ENCODE measurements around the gene GOLGA8O. TPM values are rescaled to one million over a fixed set of nuclear protein-coding genes. Genes with fewer than 3 reads are reported as not detected.

GOLGA8O gene
- total RNA-seq = under 0.01 and 0.20 TPM in 2 replicates

DNA sequence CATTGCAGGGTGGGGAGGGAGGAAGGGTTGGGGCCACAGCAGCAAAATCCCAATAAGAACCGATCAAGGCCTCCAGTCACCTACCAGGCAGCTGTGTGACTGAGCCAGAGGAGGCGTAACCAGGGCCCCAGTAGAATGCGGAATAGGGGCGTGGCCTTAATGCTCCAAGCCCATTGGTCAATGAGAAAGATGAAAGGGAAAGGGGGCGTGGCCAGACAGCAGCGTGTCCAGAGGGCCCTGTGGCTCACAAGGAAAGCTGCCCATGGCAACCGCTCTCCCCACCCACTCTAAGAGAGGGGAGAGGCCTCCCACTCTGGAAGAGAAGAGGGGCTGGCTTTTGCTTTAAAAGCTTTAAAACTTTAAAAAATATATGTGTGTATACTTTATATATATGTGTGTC, at the start of gene GOLGA8O:
TSS of gene GOLGA8O (minus strand) at position 101 of the 400 bp plus-strand sequence. CDS start at position 3, 98 bp downstream.

GRCh38 chr15:32403192-32403591, 52.2 kb downstream of the GOLGA8O start, which contains the start of gene GOLGA8K:
TSS of gene GOLGA8K (minus strand) at chr15:32403292. CDS start at chr15:32403194, 98 bp downstream.

Small RNA genes lying within 50 kb of the gene (small RNA-seq; reads per million reads assigned to genes)
- not detected for gene AC135983.5
- not detected for gene RF00096
- not detected for gene RN7SL539P

Other genes with a start within 250 kb of the GOLGA8O start
- under 0.01 TPM in 1 of 2 replicates, not detected in the other for gene GOLGA8K, start 52.3 kb downstream of the GOLGA8O start, total RNA-seq
- gene GOLGA8N, start 137.8 kb upstream of the GOLGA8O start, total RNA-seq = 1.8 and 2.2 TPM in 2 replicates
- 16.2 and 32.6 TPM in 2 replicates for gene ARHGAP11A, start 159.9 kb upstream of the GOLGA8O start, total RNA-seq
- gene SCG5, start 186.1 kb upstream of the GOLGA8O start, total RNA-seq = 1.4 and 1.8 TPM in 2 replicates